VCaP (cell line): ENCODE data around the gene ANXA9.

Experiments
- H3K27ac ChIP-seq: fragments of 450-650 bp; 2 replicates; pipeline ENCODE4 v1.5.1; 2017
- TF ChIP-seq, protein P1 (sequence below): fragments of 450-650 bp; conservative IDR thresholded peaks from 2 replicates; pipeline ENCODE4 v1.5.1; 2017; ENCODE audit warnings: mild to moderate bottlenecking, moderate library complexity

Gene ANXA9

DNA sequence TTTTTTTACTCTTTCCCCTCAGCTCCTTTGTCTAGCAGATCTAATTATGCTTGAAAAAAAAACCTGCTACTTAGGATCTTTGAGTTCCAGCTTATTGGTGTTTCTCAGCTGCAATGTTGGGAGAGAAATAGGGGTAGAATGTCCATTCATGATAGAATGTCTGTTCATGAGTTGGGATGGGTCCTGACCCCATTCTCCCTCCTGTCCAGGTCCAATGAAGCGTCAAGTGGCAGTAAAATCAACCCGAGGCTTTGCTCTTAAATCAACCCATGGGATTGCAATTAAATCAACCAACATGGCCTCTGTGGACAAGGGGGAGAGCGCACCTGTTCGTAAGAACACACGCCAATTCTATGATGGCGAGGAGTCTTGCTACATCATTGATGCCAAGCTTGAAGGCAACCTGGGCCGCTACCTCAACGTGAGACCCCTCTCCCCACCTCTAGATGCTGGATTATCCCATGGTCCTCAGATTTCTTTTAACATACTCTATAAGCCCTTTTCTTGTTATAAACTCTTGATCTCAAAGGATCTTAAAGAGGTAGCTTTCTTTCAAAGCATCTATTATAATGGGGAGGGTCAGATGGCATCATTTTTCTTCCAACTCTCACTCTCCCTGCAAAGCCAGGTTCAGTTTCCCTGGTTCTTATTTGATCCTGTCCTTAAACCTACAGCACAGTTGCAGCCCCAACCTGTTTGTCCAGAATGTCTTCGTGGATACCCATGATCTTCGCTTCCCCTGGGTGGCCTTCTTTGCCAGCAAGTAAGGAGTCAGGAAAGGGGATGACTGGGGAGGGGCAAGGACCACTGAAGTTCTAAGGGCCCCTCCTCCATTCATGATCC lies 18.6 kb upstream of the ANXA9 start:
- TF ChIP-seq, protein P1, sequence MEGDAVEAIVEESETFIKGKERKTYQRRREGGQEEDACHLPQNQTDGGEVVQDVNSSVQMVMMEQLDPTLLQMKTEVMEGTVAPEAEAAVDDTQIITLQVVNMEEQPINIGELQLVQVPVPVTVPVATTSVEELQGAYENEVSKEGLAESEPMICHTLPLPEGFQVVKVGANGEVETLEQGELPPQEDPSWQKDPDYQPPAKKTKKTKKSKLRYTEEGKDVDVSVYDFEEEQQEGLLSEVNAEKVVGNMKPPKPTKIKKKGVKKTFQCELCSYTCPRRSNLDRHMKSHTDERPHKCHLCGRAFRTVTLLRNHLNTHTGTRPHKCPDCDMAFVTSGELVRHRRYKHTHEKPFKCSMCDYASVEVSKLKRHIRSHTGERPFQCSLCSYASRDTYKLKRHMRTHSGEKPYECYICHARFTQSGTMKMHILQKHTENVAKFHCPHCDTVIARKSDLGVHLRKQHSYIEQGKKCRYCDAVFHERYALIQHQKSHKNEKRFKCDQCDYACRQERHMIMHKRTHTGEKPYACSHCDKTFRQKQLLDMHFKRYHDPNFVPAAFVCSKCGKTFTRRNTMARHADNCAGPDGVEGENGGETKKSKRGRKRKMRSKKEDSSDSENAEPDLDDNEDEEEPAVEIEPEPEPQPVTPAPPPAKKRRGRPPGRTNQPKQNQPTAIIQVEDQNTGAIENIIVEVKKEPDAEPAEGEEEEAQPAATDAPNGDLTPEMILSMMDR: no peak
- no peak overlapping the region for H3K27ac ChIP-seq

DNA sequence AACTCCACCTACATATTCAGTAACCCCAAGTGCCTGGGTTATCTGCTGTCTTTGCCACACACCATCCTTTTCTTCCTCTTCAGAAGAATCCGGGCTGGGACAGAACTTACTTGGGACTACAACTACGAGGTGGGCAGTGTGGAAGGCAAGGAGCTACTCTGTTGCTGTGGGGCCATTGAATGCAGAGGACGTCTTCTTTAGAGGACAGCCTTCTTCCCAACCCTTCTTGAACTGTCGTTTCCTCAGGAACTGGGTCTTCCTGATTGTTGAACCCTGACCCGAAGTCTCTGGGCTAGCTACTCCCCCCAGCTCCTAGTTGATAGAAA lies 18.0 kb upstream of the ANXA9 start:
- TF ChIP-seq, protein P1: no peak
- H3K27ac ChIP-seq: no peak overlapping the region

DNA sequence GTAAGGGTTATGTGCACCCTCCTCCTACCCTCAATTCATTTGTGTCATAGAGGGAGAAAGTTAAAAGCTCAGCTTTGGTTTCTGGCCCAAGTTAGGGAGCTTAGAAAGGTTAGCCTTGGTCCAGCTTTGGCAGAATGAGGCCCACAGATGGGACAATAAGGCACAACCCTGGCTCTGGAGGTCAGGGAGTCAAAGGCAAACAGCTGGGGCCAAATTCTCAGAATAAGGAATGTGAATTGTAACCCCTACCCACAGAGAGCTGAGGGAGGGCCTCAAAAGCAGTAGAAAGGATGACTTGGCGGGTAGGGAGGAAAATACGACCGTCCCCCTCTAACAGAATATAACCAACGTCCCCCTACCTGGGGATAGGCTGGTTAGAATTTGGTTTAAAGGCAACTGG lies 16.5 kb upstream of the ANXA9 start:
- H3K27ac ChIP-seq: no peak overlapping the region
- TF ChIP-seq, protein P1: no peak

DNA sequence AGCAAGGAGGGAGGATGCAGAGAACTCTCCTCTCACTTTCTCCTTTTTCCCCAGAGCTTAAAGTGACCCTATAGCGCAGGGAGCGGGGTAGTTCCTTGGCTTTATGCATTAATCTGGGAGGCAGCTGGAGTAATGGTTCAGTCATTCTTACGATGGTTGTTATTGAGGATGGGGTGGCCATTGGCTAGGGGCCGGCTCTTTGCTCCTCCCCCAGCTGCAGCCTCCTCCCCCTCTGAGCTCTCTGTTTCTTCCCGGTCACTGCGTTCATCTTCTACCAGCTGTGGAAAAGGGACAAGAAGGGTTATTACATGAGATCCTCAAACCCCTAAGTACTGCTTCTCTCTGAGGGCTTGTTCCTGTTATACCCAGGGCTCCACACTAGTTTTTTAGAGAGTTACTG lies 16.1 kb upstream of the ANXA9 start:
- TF ChIP-seq, protein P1: no peak
- no peak overlapping the region for H3K27ac ChIP-seq

DNA sequence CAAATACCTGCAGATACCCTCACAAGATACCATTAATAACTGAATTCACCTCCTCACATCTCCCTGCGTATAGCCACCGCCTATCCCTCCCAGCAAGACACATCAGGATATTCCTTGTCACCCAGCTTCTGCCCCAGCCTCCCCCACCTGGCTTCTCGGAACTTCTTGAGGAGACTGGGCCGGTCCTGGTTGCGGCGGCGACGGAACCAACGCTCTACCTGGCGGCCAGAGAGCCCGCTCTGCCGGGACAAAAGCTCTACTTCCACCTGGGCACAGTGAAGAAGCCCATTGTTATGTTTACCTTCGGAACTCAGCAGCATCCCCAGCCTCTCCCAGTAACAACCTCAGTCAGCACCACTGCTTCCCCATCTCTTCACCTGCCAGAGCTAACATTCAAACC lies 14.2 kb upstream of the ANXA9 start:
- TF ChIP-seq, protein P1: no peak
- 0 out of 2 replicates have a peak overlapping the region, but pooled peaks have one; percentile 8 for H3K27ac ChIP-seq

DNA sequence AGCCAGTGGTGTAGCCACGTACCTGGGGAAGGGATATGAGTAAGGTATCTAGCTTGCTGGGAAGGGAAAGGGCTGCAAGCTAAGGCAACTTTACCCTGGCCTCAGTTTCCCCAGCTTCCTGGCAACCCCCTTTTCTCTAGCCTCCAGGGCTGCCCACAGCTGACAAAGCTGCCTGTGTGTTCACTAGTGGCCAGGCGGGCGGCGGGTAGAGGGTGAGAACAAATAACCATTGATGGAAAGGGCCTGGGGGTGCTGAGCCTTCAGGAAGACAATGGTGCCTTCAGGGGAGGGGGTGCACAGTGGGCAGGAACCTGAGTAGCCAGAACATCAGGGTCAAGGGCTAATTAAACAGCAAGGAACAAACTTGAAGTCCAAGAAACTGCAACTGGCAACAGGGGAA lies 13.6 kb upstream of the ANXA9 start:
- H3K27ac ChIP-seq: 0 out of 2 replicates have a peak overlapping the region, but pooled peaks have one; percentile 8
- TF ChIP-seq, protein P1: no peak

DNA sequence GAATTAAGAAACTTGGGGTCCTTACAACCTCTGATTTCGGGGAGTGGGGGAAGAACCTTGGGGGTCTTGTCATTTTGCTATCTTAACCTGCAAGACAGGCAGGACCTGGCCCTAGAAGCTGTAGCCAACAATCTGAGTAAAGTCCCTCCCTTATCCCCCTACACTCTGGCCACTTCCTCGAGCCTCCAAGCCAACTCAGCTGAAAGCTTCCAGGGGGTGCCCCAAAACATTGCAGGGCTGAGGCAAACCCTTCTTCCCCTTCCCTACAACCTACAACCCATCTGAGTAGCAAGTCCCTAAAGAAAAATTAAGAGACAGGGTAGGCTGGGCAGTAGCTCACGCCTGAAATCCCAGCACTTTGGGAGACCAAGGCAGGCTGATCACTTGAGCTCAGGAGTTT lies 12.5 kb upstream of the ANXA9 start:
- TF ChIP-seq, protein P1: no peak

More for the DNA sequence above, 12.5 kb upstream of the ANXA9 start:
- no peak overlapping the region for H3K27ac ChIP-seq
